A549 treated with RU486 at 1 μM for 4 hours (cell line): ENCODE results near the gene ABCC8. TPM values are rescaled to one million over a fixed set of nuclear protein-coding genes. Genes with fewer than 3 reads are reported as not detected.

ENCODE experiments used
- total RNA-seq: library from RNA; stranded (reverse); fragments of 200-300 nt; extraction: Qiagen RNA extraction; gene quantifications from 5 replicates; pipeline ENCODE4 v1.2.3, GENCODE V29; 2022; ENCODE audit warnings: low read depth

ABCC8 gene
- 1.1 to 4.1 TPM (median 1.8 TPM) in 5 replicates for total RNA-seq

DNA sequence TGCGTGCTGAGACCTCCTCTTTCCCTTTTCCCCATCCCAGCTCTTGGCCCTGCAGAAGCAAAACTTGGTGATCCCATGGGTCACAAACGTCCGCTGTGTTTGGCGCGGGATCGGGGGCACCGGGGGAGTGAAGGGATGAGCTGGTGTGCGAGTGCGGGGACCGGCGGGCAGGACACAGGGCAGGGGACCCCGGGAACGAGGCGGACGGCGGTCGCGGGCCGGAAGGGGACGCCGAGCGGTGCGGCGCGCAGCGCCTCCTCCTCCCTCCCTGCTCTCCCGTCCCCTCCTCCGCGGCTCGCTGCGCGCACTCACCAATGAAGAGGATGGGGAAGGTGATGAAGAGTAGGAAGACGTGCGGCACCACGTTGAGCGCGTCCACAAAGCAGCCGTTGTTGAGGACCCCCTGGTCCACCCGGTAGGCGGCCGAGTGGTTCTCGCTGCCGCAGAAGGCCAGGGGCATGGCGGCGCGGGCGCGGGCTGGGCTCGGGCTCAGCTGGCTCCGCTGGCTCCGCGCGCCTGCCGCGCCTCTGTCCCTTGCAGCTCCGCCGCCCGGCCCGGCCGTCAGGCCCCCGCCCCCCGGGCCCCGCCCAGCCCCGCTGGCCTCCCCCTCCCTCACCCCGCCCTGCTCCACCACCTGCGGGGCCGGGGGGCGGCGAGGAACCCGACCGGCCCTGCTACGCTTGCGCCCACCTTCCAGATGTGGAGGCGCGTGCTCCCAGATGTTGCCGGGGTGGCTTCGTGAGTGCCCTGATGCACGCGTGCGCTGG lies at the start of gene ABCC8:
TSS of gene ABCC8 (minus strand) at position 529 of the 767 bp plus-strand sequence. CDS start at position 460, 69 bp downstream.

DNA sequence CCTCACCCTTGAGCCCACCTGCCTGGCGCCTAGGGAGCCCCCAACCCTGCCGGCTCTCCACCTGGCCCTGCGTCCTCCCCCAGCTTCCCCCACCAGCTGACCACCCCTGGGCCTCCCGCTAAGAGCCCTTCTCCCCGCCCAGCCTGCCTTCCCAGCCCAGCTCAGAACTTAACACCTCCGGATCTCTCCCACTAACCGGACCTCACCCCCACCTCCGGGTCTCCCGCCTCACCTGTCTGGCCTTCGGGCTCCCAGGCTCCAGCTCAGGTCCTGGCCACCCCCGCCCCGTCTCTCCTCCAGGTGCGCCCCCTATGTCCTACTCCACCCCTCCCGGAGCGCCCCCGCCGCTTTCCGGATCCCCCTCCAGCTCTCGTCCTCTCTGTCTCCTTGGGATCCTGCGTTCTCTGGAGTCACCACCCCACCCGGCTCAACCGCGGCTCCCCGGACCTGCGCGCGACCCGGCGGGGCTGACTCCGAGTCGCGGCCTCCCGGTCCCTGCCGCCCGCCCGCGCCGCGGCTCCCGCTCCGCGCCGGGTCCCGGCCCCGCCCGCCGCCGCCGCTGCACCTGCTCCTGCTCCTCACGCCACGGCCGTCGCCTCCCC lies 87.9 kb downstream of the ABCC8 start, which contains the start of gene KCNJ11:
TSS of gene KCNJ11 (minus strand) at position 51 of the 602 bp plus-strand sequence. CDS start 568 bp downstream, outside the sequence.

DNA sequence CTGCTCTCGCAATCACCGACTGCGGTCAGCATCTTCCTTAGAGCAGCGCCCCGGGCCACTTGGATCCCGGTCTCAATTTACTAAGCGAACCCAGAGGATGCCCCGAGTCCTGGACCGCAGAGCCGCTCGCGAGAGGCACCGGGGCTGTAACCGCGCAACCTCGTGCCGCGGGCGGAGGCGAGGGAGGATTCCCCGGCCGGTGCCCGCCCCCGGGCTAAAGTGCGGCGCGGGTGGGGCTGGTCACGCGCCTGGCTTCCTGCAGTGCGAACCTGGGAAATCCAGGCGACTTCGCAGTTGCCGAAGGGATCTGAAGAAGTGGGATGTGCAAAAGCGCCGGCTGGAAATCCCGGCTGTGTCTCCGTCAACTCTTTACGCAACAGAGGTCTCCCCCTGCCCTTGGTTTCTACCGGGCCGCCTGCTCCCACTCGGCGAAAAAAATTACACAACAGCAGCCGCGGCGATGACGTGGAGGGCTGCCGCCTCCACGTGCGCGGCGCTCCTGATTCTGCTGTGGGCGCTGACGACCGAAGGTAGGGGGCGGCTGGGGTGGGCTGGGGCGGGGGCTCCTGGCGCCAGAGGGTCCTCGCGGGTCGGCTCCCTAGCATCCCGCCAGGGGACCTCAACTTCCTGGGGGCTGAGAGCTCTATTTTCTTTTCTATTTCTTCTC lies 125.0 kb downstream of the ABCC8 start, which contains the start of gene NCR3LG1:
TSS of gene NCR3LG1 (plus strand) at position 291 of the 667 bp plus-strand sequence. CDS start at position 461, 170 bp downstream.

Other genes starting within 250 kb of the ABCC8 start
- 28.7 to 33.0 TPM (median 32.8 TPM) in 5 replicates for gene NUCB2, start 200.1 kb downstream of the ABCC8 start, total RNA-seq
- gene NCR3LG1, start 125.0 kb downstream of the ABCC8 start, total RNA-seq, result 1.5 to 3.5 TPM (median 2.6 TPM) in 5 replicates
- gene KCNJ11, start 88.2 kb downstream of the ABCC8 start, total RNA-seq, result 0.40 to 0.65 TPM (median 0.55 TPM) in 5 replicates
- gene USH1C, start 67.6 kb upstream of the ABCC8 start, total RNA-seq, result 0.74 to 1.5 TPM (median 1.3 TPM) in 5 replicates
- not detected in 5 replicates for gene OTOG, start 70.4 kb upstream of the ABCC8 start, total RNA-seq
- gene MYOD1, start 242.7 kb upstream of the ABCC8 start, total RNA-seq, result not detected in 5 replicates